BJ (cell line): ENCODE results near the gene KNG1. TPM values are rescaled to one million over a fixed set of nuclear protein-coding genes. Genes with fewer than 3 reads are reported as not detected.
"Not testable (repeated sequence)": the region's sequence is repeated elsewhere in the genome, so short reads cannot be mapped to it uniquely, and the experiment has no call there.

ENCODE experiments used
- CTCF ChIA-PET: fragments of 350-600 bp; formaldehyde crosslinking; extraction: SDS; loops from one replicate; lab custom pipeline; 2021; ENCODE audit warnings: antibody characterized with exemption, inconsistent platforms; lab: Yijun Ruan, JAX
- POLR2A ChIA-PET: fragments of 300-600 bp; sonication (Branson Sonifier 250); formaldehyde crosslinking; extraction: SDS; loops from one replicate; lab custom pipeline; 2021; ENCODE audit warnings: antibody characterized with exemption; lab: Charles Lee
- DNase-seq: peaks from one replicate; pipeline ENCODE4 v3.0.0-alpha.2; 2011; ENCODE audit warnings: low read depth
- H3K27me3 ChIP-seq: 2 replicates; pipeline ENCODE4 v1.6.0; 2011; ENCODE audit warnings: low read length; ENCODE audit not compliant: control insufficient read depth, insufficient read depth
- H3K36me3 ChIP-seq: 2 replicates; pipeline ENCODE4 v1.5.1; 2011; ENCODE audit warnings: low read length; ENCODE audit not compliant: control insufficient read depth, insufficient read depth
- H3K4me3 ChIP-seq: 2 replicates; pipeline ENCODE4 v1.5.1; 2011; ENCODE audit warnings: low read depth, mild to moderate bottlenecking, control low read depth, low read length
- CTCF ChIP-seq: IDR thresholded peaks from 2 replicates; pipeline ENCODE4 v1.5.1; 2011; ENCODE audit warnings: low read depth, mild to moderate bottlenecking, control low read depth, inconsistent platforms, low read length, moderate library complexity; ENCODE audit not compliant: insufficient read depth
- polyA plus RNA-seq: library from polyadenylated mRNA; depleted of rRNA; stranded (reverse); fragments of >200 nt; gene quantifications from 2 replicates; pipeline ENCODE4 v1.2.3, GENCODE V29; 2011

KNG1 gene
- polyA plus RNA-seq, 1 experiment: not detected

GRCh38 chr3:186678604-186679003, 38.6 kb upstream of the KNG1 start:
- Histone ChIP-seq H3K27me3 (peaks cover 2% of the 10 kb centered on the region; the same call in 1 of the 2 replicates), H3K4me3 (no peak overlapping the region), H3K36me3 (no peaks in the 10 kb centered on the region)
- ChIA-PET POLR2A (no interaction called here), CTCF (no interaction called here)
- TF ChIP-seq CTCF: no peak
- no peak for DNase-seq

- POLR2A ChIA-PET: no interaction called here
Measured at GRCh38 chr3:186679151-186679550, 38.0 kb upstream of the KNG1 start.

GRCh38 chr3:186680869-186681268, 36.3 kb upstream of the KNG1 start:
- H3K36me3 ChIP-seq: no peaks in the 10 kb centered on the region
- ChIA-PET POLR2A (no interaction called here), CTCF (no interaction called here)
- H3K4me3 ChIP-seq: no peak overlapping the region
- no peak for TF ChIP-seq CTCF
- no peak for DNase-seq
- H3K27me3 ChIP-seq: no peaks in the 10 kb centered on the region; the same call in 1 of the 2 replicates

More at GRCh38 chr3:186679151-186679550, 38.0 kb upstream of the KNG1 start:
- TF ChIP-seq CTCF: no peak
- DNase-seq: no peak
- CTCF ChIA-PET: no interaction called here
- H3K27me3 ChIP-seq: no peaks in the 10 kb centered on the region; the same call in 1 of the 2 replicates
- H3K36me3 ChIP-seq: no peaks in the 10 kb centered on the region
- no peak overlapping the region for H3K4me3 ChIP-seq

- no peaks in the 10 kb centered on the region for H3K36me3 ChIP-seq
- no peak overlapping the region for H3K4me3 ChIP-seq
- POLR2A ChIA-PET: no interaction called here
- no peak for TF ChIP-seq CTCF
- no peaks in the 10 kb centered on the region; the same call in 1 of the 2 replicates for H3K27me3 ChIP-seq
- CTCF ChIA-PET: no interaction called here
- DNase-seq: no peak
Measured at GRCh38 chr3:186682812-186683211, 34.3 kb upstream of the KNG1 start.

- ChIA-PET CTCF (interaction anchor here (0.6 kb wide), 1 partner anchor 423 kb away, joined by 3 read pairs; no protein-coding TSS in a partner anchor), POLR2A (no interaction called here)
- no peak for TF ChIP-seq CTCF
- no peak for DNase-seq
- Histone ChIP-seq H3K36me3 (no peaks in the 10 kb centered on the region), H3K4me3 (no peak overlapping the region), H3K27me3 (no peaks in the 10 kb centered on the region; the same call in 1 of the 2 replicates)
Measured at GRCh38 chr3:186683979-186684378, 33.2 kb upstream of the KNG1 start.

- H3K4me3 ChIP-seq, H3K36me3 ChIP-seq, CTCF ChIA-PET, DNase-seq, H3K27me3 ChIP-seq, POLR2A ChIA-PET: not testable (repeated sequence)
Measured at GRCh38 chr3:186686475-186686874, 30.7 kb upstream of the KNG1 start.
